A673 (cell line): Measurements from ENCODE around the gene CLDND2. TPM values are rescaled to one million over a fixed set of nuclear protein-coding genes. Genes with fewer than 3 reads are reported as not detected.

Experiments used
- BruUV-seq: library from RNA; stranded (reverse); fragments of 400-500 nt; replicated peaks from 2 replicates; lab custom pipeline; 2021; lab: Mats Ljungman, UMichigan
- CTCF ChIA-PET: fragments of 300-600 bp; sonication (Branson Sonifier 250); formaldehyde crosslinking; loops from one replicate; lab custom pipeline; 2022; ENCODE audit warnings: antibody characterized with exemption; lab: Charles Lee
- POLR2A ChIA-PET: fragments of 300-600 bp; sonication (Branson Sonifier 250); formaldehyde crosslinking; loops from one replicate; lab custom pipeline; 2022; ENCODE audit warnings: antibody characterized with exemption; ENCODE audit not compliant: low non-redundant PET; lab: Charles Lee
- DNase-seq: peaks from one replicate; pipeline ENCODE4 v3.0.0-alpha.2; 2015; ENCODE audit warnings: low spot score
- H3K27ac ChIP-seq: fragments of 200-600 bp; sonication (generic); 2 replicates; pipeline ENCODE4 v1.5.1; 2016; ENCODE audit warnings: mixed run types, low read depth, mild to moderate bottlenecking, mixed read lengths, antibody characterized with exemption, low read length; ENCODE audit not compliant: poor library complexity, severe bottlenecking
- H3K27me3 ChIP-seq: fragments of 200-600 bp; sonication (generic); replicated peaks from 2 replicates; pipeline ENCODE4 v1.6.1; 2017; ENCODE audit warnings: mixed run types, low read depth, mild to moderate bottlenecking, mixed read lengths, antibody characterized with exemption, low read length; ENCODE audit not compliant: insufficient read depth, poor library complexity
- H3K36me3 ChIP-seq: fragments of 200-600 bp; sonication (generic); 2 replicates; pipeline ENCODE4 v1.6.1; 2016; ENCODE audit warnings: mixed run types, mild to moderate bottlenecking, mixed read lengths, antibody characterized with exemption, low read length; ENCODE audit not compliant: insufficient read depth, poor library complexity, severe bottlenecking
- H3K4me1 ChIP-seq: fragments of 200-600 bp; sonication (generic); 2 replicates; pipeline ENCODE4 v1.6.1; 2017; ENCODE audit warnings: mixed run types, mild to moderate bottlenecking, mixed read lengths, antibody characterized with exemption, low read length; ENCODE audit not compliant: insufficient read depth, poor library complexity, severe bottlenecking
- H3K4me3 ChIP-seq: fragments of 200-600 bp; sonication (generic); 2 replicates; pipeline ENCODE4 v1.5.1; 2016; ENCODE audit warnings: low read depth, mixed run types, mild to moderate bottlenecking, mixed read lengths, low read length; ENCODE audit not compliant: poor library complexity, severe bottlenecking
- H3K9me3 ChIP-seq: fragments of 200-600 bp; sonication (generic); 2 replicates; pipeline ENCODE4 v1.6.1; 2016; ENCODE audit warnings: mixed run types, low read depth, mild to moderate bottlenecking, mixed read lengths, antibody characterized with exemption, low read length; ENCODE audit not compliant: poor library complexity, severe bottlenecking
- CTCF ChIP-seq: fragments of 300-800, 200-600 bp; sonication (generic); conservative IDR thresholded peaks from 2 replicates; pipeline ENCODE4 v1.5.1; 2017; ENCODE audit warnings: low read depth, mild to moderate bottlenecking, antibody characterized with exemption, low read length, moderate library complexity, mixed read lengths
- EZH2 ChIP-seq: fragments of 200-600 bp; sonication (generic); IDR thresholded peaks from 2 replicates; pipeline ENCODE4 v1.6.1; 2017; ENCODE audit warnings: borderline replicate concordance, low read depth, mild to moderate bottlenecking, mixed read lengths, antibody characterized with exemption, low read length; ENCODE audit not compliant: poor library complexity, severe bottlenecking
- intact Hi-C: fragments of 100-400 bp; cut with micrococcal nuclease; formaldehyde crosslinking; loops from one replicate; pipeline ENCODE4 v1.10.0; 2022; ENCODE audit not compliant: unreplicated experiment
- total RNA-seq: library from RNA; stranded (reverse); gene quantifications from 2 replicates; pipeline ENCODE4 v1.2.3, GENCODE V29; 2021

CLDND2 gene
- total RNA-seq, 1 experiment from 2014 or later, result not detected

- POLR2A ChIA-PET, result no interaction called here
- Histone ChIP-seq H3K36me3 (no peaks in the 10 kb centered on the region), H3K27me3 (no peaks in the 10 kb centered on the region), H3K27ac (no peak overlapping the region), H3K9me3 (no peaks in the 10 kb centered on the region), H3K4me1 (no peaks in the 10 kb centered on the region), H3K4me3 (no peak overlapping the region)
- CTCF ChIA-PET, result no interaction called here
- intact Hi-C loops, result no loop called here
- no TSS peak for BruUV-seq
- DNase-seq, result no peak
- TF ChIP-seq CTCF (no peak), EZH2 (no peak)
Observed at GRCh38 chr19:51386882-51387520, 18.2 kb upstream of the CLDND2 start.

DNA sequence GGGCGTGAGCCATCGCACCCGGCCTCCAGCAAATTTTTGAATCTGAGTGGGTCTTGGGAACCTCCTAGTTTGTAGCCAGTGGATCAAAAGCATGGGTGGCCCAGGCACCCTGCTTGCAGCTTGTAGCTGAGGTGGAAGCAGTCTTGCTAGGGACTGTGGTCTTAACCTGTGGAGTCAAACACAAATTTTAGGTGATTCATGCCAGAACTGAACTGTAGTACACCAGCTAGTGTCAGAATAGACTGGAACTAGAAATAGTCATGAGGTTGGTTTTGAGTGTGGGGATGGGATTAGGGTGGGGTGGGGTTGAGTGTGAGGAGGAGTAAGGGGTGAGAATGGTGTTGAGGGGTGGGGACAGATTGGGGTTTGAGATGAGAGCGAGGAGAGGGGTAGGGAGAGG lies 13.2 kb upstream of the CLDND2 start:
- intact Hi-C loops, result no loop called here

DNA sequence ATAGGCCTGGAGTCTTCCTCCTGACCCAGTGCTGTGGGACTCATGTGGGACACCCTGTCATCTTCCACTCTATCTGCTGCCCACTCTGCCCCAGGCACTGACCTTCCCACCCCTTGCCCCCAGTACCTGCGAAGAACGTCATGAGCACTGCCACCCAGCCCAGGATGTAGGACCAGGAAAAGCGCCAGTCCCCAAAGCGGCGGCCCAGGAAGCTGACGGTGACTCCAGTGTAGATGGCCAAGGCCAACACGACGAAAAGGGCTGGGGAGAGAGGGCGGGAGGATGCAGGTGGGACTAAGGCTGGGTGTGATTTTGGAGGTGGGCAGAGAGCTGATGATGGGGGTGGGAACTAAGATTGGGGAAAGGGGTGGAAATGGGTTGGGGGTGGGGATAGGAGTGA lies 11.6 kb upstream of the CLDND2 start:
- DNase-seq, result no peak
- no peaks in the 10 kb centered on the region for H3K4me1 ChIP-seq
- CTCF ChIA-PET, result no interaction called here
- BruUV-seq, result no TSS peak
- no peaks in the 10 kb centered on the region for H3K36me3 ChIP-seq
- H3K27me3 ChIP-seq, result no peaks in the 10 kb centered on the region
- POLR2A ChIA-PET, result no interaction called here
- no peak overlapping the region for H3K27ac ChIP-seq
- H3K9me3 ChIP-seq, result no peaks in the 10 kb centered on the region
- intact Hi-C loops, result no loop called here
- H3K4me3 ChIP-seq, result no peak overlapping the region
- TF ChIP-seq EZH2 (no peak), CTCF (no peak)

More for the DNA sequence above, 13.2 kb upstream of the CLDND2 start:
- no peaks in the 10 kb centered on the region for H3K36me3 ChIP-seq
- H3K9me3 ChIP-seq, result no peaks in the 10 kb centered on the region
- ChIA-PET POLR2A (no interaction called here), CTCF (interaction anchor here (0.5 kb wide), 1 partner anchor 360 kb away, joined by 3 read pairs; no protein-coding TSS in a partner anchor)
- H3K4me3 ChIP-seq, result no peak overlapping the region
- no peak for TF ChIP-seq EZH2
- no peak for TF ChIP-seq CTCF
- DNase-seq, result no peak
- H3K27me3 ChIP-seq, result no peaks in the 10 kb centered on the region
- BruUV-seq, result no TSS peak
- no peaks in the 10 kb centered on the region for H3K4me1 ChIP-seq
- H3K27ac ChIP-seq, result no peak overlapping the region
